ENCODE measurements around the gene HOXA7.

HOXA7 gene

DNA sequence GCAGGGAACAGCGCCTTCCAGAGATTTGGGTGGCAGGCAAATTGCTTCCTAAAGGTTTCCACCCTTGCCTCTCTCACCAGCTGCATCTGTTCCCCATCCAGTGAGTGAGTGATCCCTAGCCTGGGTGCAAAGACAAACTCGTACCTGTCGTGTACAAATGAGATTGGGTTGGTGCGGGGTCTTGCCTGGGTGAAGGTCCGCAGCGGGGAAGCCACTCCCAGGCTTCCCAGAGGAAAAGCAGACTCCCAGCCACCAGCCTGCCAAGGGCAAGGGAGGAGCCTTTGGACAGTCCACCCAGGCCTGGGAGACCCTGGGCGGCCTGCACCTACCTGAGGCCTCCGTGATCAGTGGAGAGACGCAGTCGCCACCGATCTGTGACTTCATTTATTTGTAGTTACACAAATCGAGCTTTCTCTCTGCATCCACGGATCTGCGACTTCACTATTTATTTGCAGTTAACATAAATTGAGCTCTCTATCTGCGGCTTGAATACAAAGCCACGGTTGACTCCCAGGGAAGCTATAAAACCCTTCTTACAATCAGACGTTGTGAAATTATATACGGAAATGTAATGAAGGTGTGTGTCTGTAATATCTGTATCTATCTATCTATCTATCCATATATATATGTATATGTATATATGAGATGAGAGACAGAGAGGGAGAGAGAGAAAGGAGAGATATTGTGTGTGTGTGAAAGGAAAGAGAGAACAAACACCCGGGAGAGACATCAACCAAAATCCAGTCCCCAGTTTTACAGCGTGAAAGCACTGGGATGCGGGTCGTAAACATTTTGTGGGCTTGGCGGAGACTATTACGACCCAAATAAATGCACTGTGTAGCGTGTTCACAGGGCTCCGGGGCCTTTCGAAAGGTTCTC is 3.0 kb upstream of the HOXA7 start:
- DNase-seq (ENCODE audit: low read depth), result no peak

DNA sequence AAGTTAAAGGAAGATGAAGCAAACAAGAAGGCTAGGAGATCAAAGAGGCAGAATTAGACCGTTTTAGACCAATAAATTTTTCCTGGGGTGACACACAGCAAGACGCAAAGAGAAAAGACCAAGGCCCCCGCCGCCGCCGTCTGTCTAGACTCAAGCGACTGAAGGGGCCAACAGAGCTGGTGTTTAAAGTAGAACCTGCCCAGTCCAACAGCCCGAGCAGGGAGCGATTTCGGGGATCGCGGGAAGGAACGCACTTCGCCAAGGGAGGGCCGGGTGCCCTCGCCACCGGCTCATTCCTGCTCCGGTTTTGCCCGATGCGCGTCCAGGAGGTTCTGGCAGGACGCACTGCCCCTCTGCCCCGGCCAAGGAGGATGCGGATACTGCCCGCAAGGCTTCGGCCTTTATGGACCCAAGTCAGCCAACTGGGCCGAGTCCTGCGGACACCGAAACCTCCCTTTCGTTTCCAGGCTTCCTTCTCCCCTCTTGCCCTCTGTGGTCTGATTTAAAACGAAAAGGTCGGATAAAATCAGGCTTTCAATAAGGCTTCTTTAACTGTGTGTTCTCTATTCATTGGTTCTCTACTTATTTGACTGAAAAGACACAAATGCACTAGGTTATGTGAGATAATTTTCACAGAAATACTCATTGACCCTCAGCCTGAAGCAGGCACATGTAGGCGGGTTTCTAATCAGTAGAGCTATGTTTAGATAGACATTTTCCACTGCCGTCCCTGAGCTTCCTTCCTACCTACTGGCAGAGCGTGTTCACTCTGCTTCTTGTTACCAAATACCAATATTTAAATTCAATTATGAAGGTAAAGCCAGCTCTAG is 2.2 kb upstream of the HOXA7 start:
- no peak for DNase-seq (ENCODE audit: low read depth)

DNA sequence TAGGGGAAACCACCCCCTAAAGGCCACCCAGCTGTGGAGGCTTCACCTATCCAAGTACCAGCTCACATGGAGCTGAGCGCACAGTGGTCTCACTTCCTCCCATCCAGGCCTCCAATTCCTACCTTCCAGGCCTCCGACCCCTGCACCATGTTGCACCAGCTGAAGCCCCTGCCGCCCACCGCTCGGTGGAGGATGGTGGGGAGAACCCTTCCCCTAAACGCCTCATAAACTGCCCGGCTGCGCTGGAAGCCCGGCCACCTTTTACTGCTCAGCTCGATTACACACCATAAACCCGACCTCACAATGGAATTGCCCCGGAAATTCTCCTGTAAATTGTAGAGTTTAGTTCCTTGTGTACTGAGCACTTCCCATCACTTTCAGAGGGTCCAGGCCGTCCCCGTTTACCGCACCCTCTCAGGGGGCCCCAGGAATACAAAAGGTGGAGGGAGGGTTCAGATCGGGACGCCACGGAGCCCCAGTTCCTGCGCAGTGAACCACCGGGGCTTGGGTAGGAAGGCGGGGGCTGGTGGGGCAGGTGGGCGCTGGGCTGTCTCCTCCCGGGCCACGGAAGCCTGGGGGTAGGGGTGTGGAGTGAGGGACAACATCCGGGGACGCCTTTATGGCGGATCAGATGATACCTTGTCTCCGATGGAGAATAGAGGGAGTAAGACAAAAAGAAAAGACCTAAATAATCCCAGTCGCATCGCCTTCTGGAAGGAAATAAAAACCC is 1.4 kb upstream of the HOXA7 start:
- no peak for DNase-seq (ENCODE audit: low read depth)

DNA sequence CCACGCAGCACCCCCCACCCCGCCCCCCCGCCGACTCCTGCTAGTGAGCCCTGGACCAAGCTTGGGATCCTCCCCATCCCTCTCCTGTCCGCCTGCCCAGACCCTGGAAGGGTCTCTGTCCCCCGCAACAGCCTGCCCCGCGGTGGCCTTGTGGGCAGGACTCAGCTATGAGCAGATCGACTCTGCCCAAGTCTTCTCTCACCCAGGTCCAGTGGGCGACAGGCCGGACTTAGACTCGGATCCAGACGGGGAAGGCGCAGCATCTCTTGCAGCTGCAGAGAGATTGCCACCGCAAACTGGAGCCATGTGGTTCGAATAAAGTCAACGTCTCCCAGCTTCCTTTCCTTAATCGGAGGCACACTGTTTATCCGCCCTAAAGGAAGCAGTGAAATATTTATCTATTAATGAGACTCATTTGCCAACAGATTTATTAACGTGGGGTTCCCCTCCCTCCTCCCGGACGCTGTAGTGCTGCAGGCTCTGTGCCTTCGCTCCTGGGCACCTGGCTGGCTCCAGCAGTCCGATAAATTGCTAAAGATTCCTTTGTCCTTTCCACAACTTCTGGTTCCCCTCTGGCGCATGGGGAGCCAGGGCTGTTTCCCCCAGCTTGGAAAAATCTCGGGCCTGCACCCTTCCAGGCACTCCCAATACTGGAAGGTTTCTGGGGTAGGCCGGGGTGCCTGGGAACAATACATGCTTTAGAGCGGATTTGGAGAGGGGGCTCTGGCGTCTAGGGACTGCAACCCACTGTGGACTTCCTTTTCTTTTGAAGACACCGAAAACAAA is 634 bp upstream of the HOXA7 start:
- no peak for DNase-seq (ENCODE audit: low read depth)

DNA sequence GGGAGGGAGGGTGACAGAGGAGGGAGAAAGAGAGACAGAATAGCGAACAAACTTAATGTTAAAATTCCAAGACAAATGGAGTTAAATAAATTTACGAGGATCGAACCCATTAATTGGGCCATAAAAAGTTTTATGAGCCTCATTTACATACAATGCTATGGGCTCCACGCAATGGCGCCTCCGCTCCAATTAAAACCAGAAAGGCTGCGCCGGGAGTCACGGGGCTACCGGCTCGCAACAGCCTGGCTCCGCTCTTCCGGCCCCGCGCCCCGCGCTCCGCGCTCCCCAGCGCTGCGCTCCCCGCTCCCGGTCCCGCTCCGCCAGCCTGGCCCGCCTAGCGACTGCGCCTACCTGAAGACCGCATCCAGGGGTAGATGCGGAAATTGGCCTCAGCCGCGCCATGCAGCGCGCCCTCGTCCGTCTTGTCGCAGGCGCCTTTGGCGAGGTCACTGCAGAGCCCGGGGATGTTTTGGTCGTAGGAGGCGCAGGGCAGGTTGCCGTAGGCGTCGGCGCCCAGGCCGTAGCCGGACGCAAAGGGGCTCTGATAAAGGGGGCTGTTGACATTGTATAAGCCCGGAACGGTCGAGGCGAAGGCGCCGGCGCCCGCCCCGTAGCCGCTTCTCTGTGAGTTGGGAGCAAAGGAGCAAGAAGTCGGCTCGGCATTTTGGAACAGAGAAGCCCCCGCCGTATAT is 513 bp downstream of the HOXA7 start:
- no peak for DNase-seq (ENCODE audit: low read depth)

DNA sequence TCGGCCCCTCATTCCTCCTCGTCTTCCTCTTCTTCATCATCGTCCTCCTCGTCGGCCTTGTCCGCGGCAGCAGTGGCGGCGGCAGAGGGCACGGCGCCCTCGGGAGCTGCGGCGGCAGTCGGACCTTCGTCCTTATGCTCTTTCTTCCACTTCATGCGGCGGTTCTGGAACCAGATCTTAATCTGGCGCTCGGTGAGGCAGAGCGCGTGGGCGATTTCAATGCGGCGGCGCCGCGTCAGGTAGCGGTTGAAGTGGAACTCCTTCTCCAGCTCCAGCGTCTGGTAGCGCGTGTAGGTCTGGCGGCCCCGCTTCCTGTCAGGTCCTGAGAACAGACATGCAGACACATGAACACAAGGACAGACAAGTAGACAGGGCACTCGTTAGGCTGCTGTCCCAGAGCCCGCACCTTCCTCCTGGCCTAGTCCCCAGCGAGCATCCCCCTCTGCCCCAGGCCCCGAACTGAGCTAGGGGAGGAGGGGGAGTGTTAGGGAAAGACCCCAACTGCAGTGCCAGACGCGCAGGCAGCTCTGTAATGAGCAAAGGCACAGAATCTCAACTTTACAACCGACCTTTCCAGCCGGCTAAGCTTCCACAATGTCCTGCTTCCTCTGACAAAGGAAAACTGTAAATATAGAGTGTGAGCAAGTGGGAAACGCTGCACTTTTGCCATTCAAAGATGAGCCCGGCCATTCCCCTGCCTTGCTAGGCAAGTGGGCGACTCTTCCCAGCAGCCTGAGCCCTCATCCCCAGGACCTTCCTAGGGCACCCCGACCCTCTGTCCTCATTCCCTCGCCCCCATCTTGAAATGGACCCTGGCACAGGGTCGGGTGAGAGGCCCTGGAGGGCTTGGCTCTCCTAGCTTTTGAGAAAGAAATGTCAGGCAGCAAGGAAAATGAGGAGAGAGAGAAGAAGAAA is 1.3 kb downstream of the HOXA7 start:
- DNase-seq (ENCODE audit: low read depth), result no peak

DNA sequence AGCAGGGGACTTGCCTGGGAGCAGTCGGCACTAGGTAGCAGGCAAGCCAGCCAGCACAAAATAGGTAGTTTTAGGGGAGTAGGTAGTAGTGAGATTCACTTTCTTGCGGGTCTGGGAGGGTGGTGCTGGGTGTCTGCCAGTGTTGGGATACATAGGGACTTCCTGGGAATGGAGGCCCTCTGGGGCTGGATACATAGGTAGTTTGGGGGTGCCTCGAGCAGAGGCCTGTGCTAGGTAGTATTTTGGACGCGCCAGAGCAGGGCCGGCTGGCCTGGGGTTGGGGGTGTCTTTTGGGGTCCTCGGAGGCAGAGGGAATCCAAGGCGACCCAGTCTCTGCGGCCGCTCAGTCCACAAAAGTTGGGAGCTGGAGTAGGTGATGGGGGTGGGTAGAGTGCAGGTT is 2.1 kb downstream of the HOXA7 start:
- DNase-seq (ENCODE audit: low read depth), result no peak

DNA sequence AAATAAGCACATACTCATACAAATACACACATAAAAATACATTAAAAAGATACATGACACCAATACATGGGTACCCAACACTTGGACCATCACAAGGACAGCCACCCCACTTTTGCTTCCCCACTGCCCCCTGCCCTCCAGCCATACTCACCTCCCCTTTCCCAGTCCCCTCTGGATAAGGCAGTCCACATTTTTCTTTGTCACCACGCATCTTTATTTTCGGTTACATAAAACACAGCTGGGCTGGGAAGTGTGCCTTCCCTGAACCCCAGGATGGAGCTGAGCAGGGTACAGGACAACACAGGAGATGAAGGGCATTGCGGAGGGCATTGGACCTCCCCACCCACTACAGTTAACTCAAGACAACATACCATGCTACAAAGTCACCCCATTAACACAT is 2.9 kb downstream of the HOXA7 start:
- DNase-seq (ENCODE audit: low read depth), result no peak

DNA sequence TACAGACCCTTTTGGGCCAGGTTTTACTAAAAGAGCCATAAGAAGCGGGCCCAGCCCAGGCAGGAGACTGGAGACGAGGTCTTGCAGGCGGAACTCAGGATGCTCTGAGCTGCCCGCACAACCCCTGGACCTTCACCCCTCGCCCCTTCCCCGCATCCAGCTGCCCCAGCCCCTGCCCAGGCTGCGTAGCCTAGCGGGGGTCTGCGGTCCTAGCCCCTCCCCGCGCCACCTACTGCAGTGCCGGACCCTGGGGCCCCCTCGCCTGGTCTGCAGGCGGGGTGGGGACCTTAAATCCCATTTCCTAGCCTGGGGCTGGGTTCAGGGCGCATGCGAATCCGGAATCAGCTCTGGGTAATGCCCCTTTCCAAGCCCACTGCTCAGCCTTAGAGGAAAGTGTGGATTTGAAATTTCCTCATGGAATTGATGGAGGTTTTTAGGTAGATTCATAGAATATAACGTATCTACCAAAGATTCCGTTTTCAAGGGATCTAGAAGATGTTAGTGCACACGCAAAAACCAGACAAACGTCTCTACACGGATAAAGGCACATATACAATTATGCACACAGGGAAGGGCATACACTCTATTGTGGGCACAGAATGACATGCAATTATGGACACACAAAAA is 3.5 kb downstream of the HOXA7 start:
- DNase-seq (ENCODE audit: low read depth), result no peak

DNA sequence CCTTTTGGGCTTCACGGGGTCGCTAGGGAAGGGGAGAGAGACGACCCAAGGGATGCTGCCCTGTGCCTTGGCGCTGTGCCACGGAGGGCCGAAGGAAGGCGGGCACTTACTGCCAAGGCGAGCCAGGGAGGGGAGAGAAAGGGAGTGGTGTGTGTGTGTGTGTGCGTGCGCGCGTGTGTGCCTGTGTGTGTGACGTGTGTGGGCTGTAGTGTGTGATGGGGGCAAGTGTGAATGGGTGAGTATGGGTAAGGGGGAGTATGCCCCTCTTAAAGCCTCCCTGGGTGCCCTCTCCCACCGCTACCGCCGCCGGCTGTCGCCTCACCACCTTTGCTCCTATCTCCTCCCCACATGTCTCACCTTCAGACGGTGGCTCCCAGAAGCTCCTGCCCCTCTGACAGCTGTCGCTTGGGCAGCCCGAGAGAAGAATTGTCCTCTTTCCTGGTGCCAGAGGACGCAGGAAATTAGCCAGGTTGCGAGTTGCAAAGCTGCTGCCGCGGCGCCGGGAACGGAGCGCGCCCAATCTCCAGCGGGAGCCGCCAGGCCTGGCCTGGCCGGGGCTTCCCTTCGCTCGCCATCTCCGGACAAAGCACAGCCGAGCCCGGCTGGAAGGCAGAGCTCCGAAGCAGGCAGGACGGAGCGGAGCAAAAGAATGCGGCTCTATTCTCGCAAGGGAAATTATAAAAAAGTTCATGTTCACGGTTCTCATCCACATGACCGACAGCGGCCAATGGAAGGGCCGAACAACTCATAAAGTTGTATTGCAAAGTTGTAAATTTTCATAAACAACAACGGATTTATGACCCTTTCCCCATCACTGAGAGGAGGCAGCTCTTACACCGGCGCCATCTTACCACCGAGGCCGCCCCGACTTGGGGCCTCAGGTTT is 4.3 kb downstream of the HOXA7 start, which contains the start of gene HOXA3:
Gene HOXA3, minus strand, starts transcription at position 653 of the 885 bp plus-strand sequence. CDS start 41,943 bp downstream, outside the sequence.
- DNase-seq (ENCODE audit: low read depth), result no peak

DNA sequence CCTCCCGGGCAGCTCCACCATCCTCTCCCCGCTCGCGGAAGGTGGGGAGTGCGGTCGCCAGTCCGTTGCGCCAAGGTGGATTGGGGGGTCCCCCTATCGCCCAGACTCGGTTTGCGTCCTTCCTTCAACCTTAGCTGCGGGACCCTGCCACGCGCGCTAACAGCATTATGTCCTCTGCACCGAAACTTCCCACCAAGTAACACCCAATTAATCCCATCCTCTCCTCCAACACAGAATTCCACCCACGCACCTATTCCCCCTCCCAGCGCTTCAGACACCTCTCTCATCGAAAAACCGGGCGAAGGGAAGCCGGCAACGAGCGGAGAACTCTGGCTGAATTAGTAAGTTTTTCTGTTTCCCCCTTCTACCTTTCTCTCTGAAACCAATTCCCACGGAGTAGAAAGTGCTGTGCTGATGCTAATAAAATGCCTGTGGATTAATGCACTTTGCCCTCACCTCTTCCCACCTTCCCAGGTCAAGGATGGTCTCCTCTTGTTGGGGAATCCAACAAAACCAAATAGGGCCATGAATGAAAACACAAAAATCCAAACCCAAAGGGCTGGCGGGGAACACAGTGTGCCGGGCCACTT is 5.0 kb downstream of the HOXA7 start:
- DNase-seq (ENCODE audit: low read depth), result no peak

DNA sequence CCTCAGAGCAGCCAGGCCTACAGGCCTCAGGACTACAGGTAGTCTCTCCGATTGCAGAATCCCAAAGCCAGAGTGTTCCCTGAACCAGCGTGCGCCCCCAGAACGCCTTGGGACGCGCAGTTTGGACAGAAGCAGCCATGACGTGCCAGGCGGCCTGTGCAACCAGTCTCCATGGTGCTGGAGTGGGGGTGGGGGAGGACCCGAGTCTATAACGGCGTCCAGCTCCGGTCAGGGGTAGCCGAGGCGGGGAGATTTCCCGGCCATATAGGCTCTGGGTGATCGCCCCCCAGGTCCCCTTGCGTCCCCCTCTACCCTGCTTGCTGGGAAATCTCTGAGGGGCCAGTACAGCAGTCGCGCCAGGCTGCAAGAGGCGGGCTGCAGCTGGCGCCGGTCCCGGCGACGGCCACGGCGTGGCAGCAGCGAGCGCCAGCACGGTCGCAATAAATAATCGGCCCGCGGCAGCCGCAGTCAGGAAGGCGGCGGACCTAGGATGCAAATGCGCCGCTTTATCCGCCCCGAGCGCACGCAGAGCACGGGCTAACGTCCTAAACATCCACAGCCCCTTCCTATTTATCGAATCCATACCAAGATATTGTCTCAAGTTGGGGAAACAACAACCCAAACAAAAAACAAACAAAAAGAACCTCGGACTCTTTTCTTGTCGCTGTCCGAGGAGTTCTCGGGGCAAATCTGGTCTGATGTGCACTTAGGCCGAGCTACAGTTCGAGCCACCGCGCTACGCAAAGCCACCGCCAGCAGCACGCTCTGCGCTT is 5.7 kb downstream of the HOXA7 start:
- DNase-seq (ENCODE audit: low read depth), result no peak

DNA sequence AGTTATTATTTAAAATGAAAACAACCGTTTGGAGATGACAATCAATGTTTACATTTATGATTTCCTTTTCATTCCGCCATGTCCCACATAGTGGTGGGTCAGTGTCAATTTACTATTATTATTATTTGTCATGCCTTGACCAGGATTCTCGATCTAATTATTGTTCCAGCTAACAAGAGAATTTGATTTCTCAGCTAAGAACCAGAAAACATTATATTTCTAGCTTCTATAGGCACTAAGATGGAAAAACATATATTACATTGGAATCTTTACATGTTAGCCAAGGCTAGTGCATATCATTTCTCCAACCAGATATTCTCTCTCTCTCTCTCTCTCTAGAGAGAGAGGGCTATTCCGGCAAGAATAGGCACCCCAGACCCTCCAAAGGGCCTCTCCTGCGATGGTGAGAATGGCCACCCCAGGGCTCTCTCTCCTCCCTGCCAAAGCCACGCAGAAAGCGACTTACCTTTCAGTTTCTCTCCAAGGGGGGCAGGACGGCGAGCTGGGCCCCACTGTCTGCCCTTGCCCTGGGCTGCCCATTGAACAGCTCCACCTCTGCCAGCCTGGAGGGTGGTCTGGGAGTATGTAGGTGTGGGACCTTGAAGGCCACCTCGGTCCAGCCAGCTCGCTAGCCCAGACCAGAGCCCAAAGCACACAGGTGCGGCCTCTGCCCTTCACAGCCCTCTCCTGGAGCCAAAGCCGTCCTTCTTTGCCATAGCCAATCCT is 6.5 kb downstream of the HOXA7 start:
- no peak for DNase-seq (ENCODE audit: low read depth)

DNA sequence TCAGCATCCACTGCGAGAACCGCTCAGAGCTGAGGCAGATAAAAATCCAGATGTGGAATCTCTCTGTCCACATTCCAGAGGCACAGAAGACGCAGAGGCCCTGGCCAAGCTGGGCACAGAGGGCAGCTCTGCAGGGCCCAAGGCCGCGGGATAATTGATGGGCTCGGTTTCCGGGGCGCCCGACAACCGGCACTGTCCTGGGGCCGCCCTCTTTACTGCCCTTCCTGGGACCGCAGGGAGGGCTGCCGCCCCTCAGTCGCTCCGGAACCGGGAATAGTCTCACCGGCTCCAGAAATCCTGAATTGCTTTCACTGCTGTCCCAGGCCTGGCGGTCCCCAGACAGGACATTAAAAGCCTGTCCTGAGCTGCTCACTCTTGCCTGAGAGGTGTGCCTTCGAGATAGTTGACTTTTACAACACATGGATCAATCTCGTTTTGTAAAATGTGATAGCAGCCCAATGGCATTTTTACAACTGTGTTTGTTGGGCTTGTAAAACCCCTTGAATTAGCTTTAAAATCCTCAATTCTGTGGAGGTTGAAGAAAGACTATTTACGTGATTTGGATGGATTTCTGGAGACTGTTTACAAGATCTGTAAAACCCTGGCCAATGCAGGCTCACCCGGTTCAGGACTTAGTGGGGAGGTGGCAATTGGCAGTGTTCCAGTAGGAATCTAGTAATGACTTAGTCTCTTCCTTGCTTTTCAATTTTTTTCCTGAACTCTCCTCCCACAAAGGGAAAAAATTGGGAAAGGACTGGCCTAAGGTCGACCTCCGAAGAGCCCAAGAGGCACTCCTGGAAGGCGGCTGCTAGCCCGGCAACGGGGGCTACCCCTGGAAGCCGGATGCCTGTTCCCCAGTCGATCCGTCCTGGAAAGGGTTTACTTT is 7.5 kb downstream of the HOXA7 start:
- no peak for DNase-seq (ENCODE audit: low read depth)

DNA sequence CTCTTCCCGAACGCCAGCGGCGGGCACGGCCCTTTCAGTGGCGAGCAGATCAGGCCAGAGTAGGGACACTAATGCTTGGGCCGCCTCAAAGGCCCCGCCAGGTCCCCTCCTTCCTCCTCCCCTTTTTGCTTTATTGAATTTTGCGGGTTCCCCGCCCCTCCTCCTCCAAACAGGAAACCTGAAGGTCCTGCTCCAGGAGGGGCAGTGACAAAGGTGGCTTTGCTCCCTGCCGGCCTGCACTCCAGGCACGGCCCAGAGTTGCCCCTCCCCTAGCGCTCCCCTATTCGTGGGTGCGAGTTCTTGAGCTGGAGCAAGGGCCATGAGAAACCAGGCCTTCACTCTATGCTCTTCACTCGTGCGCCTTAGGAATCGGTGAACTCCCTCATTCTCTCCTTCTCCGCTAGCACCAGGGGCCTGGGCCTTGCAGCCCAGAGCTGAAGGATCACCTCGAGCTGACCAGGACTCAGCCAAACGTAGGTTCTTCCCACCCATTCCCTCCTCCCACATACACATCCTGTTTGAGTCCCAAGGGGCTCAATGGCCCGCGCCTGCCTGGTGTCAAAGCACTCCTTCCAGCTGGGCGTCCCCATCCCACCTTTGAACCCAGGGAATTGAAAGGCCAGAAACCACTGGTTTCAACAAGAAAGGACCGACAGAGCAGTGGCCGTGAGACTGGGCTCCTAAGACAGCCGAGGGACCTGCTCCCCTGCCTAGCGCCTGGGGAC is 8.3 kb downstream of the HOXA7 start:
- DNase-seq (ENCODE audit: low read depth), result no peak
